HG03097 (cell line): ENCODE results near the gene FRRS1.
A peak's percentile ranks its signal among the peaks of the same experiment; 100 is the strongest.
"Not testable (repeated sequence)": the region's sequence is repeated elsewhere in the genome, so short reads cannot be mapped to it uniquely, and the experiment has no call there.

Experiments
- ATAC-seq: cut with Tn5 transposase; IDR thresholded peaks from one replicate; pipeline ENCODE4 v1.9.1; 2021; ENCODE audit not compliant: unreplicated experiment, low FRiP score

FRRS1 gene, protein sequence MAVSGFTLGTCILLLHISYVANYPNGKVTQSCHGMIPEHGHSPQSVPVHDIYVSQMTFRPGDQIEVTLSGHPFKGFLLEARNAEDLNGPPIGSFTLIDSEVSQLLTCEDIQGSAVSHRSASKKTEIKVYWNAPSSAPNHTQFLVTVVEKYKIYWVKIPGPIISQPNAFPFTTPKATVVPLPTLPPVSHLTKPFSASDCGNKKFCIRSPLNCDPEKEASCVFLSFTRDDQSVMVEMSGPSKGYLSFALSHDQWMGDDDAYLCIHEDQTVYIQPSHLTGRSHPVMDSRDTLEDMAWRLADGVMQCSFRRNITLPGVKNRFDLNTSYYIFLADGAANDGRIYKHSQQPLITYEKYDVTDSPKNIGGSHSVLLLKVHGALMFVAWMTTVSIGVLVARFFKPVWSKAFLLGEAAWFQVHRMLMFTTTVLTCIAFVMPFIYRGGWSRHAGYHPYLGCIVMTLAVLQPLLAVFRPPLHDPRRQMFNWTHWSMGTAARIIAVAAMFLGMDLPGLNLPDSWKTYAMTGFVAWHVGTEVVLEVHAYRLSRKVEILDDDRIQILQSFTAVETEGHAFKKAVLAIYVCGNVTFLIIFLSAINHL

DNA sequence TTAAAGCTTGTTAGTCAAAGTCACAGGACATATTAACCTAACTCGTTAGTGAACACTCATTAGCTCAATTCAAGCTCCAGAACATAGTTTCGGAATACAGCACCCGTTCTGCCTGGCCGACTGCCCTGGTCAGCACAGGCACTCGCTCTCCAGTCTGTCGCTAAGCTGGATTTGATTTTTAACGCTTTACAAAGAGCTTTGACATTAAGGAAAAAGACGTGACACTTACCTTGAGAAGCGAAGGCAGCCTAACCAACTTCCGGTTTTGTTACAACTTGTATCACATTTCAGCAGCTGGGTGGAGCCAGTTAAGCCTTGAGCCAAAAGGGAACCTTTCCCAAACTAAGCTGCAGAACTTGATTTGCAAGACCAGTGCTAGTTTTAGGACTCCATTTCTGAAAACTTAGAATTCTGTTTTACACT lies at the start of gene FRRS1:
FRRS1 (minus strand) TSS at position 258 of the 423 bp plus-strand sequence. CDS start 17,867 bp downstream, outside the sequence.
- ATAC-seq = peak; percentile 96

DNA sequence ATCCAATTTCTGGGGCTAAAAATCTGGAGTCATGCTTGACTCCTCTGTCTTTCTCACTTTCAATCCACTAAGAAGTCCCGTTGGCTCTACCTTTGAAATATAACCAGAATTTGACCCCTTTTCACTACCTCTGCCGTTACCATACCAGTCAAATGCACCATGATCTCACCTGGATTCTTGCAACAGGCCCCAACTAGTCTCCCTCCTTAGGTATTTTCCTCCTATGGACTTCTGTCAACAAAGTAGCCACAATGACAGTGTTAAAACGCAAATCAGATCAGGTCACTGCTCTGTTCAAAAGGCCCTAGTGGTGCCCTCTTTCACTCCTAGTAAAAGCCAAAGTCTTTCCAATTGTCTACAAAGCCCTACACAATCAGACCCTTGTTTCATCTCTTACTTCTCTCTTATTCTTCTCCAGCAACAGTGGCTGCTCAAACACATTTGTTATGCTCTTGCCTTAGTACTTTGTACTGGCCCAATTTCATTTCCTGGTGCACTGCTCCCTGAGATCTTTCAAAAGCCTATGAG lies 48.0 kb upstream of the FRRS1 start:
- ATAC-seq = no peak

GRCh38 chr1:99811747-99812146 lies 45.3 kb upstream of the FRRS1 start:
- ATAC-seq = no peak

DNA sequence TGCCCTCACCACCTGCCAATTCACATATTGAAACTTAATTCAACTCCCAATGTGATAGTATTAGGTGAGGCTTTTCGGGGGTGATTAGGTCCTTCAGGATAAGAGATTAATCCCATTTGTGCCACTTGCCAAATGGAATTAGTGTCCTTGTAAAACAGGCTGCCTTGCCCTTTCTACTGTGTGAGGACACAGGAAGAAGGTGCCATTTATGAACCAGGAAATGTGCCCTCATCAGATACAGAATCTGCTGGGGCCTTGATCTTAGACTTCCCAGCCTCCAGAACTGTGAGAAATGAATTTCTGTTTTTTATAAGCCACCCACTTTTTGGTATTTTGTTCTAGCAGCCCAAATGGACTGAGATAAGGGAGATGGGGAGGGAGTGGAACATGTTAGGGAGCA lies 44.6 kb upstream of the FRRS1 start:
- no peak for ATAC-seq

- ATAC-seq = peak; percentile 70
These were observed 42.1 kb upstream of the FRRS1 start for GRCh38 chr1:99808391-99809115.

DNA sequence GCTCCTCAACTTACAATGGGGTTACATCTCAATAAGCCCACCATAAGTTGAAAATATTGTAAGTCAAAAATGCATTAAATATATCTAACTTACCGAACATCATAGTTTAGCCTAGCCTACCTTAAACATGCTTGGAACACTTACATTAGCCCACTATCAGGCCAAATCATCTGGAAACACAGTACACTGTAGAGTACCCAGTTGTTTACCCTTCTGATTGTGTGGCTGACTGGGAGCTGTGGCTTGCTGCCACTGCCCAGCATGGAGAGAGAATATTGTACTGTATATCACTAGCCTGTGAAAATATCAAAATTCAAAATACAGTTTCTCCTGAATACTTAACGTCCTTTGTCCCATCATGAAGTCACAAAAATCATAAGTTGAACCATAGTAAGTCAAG lies 40.4 kb upstream of the FRRS1 start:
- ATAC-seq = no peak

GRCh38 chr1:99801584-99801983 lies 35.1 kb upstream of the FRRS1 start:
- ATAC-seq = no peak

DNA sequence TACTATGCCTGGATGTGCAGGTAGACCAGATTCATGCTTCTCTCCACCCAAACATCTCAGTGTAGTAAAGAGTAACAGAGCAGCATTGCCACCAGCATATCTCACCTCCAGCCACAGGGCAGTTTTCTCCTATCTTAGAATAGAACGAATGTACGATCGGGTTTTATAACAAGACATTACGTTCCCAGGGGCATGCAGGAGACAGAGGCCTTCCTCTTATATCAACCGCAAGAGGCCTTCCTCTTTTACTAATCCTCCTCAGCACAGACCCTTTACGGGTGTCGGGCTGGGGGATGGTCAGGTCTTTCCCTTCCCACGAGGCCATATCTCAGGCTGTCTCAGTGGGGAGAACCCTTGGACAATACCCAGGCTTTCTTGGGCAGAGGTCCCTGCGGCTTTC lies 27.4 kb upstream of the FRRS1 start:
- not testable (repeated sequence) for ATAC-seq

GRCh38 chr1:99789715-99790114 lies 23.3 kb upstream of the FRRS1 start:
- no peak for ATAC-seq

GRCh38 chr1:99788896-99789295 lies 22.5 kb upstream of the FRRS1 start:
- no peak for ATAC-seq

- ATAC-seq = peak; percentile 55
These were observed 20.5 kb upstream of the FRRS1 start for GRCh38 chr1:99786751-99787501.

DNA sequence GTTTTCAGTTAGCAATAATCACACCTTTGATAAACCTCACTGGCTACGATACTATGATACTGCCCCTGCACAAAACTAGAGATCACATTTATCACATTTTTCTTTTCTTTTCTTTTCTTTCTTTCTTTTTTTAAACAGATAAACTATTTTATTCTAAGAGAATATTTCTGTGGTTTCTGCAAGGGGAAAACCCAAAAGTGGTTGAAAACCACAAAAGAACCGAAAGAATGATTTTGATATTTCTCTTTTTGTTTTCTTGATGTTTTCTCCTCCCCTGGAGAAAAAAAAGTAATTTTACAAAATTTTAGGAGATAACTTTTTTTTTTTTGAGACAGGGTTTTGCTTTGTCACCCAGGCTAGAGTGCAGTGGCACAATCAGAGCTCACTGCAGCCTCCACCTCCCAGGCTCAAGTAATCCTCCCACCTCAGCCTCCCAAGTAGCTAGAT lies 18.4 kb upstream of the FRRS1 start:
- ATAC-seq = no peak

DNA sequence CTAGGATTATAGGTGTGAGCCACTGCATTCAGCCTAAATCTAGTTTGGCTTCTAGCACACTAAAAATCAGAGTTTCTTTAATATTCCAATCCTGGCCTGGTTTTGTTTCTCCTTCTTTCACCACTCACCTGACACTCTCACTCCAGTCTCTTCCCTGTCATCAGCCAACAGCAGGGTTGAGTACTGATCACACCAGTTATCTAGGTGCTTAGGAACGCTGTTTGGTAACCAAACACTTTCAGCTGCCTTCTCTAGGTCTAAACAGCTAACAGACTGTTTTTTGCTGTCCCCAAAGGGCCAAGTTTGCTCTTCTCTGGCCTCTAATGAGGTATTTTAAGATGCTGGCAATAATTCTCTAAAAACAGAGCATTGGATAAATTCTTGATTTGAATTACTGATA lies 17.7 kb upstream of the FRRS1 start:
- no peak for ATAC-seq

- ATAC-seq = no peak
These were observed 16.5 kb upstream of the FRRS1 start for GRCh38 chr1:99782920-99783319.

GRCh38 chr1:99782397-99782796 lies 16.0 kb upstream of the FRRS1 start:
- ATAC-seq = no peak

- ATAC-seq = no peak
These were observed 15.4 kb upstream of the FRRS1 start for GRCh38 chr1:99781798-99782197.

DNA sequence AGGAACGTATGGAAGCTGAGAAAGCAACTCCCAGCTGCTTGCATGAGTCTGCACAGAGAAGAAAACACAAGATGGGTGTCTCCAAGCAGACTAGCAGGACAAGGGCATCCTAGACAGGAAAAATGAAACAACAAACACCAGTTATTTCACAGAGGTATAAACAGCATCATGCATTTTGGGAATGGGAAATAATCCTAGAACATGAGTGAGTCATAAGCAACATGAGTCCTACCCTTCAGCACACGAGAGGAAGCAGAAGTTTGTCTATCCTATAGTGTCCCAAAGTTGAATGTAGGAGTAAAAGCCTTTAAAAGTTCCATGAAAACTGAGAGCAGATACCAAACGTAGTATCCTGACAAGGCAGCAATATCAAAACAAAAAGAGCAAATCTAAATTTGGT lies 11.3 kb upstream of the FRRS1 start:
- ATAC-seq = no peak

DNA sequence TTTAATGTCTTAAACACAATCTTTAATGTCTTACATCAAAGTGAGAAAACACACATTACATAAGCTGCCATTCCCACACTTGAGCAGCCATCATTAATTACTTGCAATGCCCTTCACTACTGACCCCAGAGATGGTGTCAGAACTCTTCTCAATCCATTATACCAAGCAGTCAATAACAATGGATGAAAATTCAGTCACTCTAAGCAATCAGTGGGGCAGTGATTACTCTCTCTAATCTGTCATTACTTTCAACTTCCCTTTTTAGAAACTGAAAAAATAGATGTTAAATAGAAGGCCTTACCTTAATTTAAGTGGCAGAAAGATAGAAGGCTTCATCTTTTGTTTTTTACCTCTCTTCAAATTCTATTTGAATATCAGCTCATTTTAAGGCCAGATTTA lies 9.7 kb upstream of the FRRS1 start:
- ATAC-seq = no peak

DNA sequence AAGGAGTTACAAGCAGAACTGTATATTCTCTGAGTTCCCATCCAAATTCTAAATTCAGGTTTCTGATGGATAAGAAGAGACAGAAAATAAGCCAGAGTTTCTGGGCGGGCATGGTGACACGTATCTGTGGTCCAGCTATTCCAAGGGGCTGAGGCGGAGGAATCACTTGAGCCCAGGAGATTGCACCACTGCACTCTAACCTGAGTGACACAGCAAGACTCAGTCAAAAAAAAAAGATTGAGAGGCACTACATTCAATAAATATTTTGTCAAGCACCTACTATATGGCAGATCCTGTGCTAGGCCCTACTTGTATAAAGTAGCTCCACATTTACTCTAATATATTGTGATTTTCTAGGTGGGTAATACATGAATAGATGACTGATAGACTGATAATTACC lies 6.4 kb upstream of the FRRS1 start:
- no peak for ATAC-seq

- no peak for ATAC-seq
These were observed 5.1 kb upstream of the FRRS1 start for GRCh38 chr1:99771513-99771918.
